ENCODE measurements around the gene MAD2L1. TPM values are rescaled to one million over a fixed set of nuclear protein-coding genes. Genes with fewer than 3 reads are reported as not detected.
A peak's percentile ranks its signal among the peaks of the same experiment; 100 is the strongest.
"Not testable (repeated sequence)": the region's sequence is repeated elsewhere in the genome, so short reads cannot be mapped to it uniquely, and the experiment has no call there.

MAD2L1 gene
- total RNA-seq (1 to 10 TPM; 8.7 to 9.7 TPM), polyA plus RNA-seq (10 to 100 TPM; 11.7 to 19.2 (median 16.6) TPM), total RNA-seq (7.1 to 28.5 (median 12.1) reads per million in 6 experiments)

DNA sequence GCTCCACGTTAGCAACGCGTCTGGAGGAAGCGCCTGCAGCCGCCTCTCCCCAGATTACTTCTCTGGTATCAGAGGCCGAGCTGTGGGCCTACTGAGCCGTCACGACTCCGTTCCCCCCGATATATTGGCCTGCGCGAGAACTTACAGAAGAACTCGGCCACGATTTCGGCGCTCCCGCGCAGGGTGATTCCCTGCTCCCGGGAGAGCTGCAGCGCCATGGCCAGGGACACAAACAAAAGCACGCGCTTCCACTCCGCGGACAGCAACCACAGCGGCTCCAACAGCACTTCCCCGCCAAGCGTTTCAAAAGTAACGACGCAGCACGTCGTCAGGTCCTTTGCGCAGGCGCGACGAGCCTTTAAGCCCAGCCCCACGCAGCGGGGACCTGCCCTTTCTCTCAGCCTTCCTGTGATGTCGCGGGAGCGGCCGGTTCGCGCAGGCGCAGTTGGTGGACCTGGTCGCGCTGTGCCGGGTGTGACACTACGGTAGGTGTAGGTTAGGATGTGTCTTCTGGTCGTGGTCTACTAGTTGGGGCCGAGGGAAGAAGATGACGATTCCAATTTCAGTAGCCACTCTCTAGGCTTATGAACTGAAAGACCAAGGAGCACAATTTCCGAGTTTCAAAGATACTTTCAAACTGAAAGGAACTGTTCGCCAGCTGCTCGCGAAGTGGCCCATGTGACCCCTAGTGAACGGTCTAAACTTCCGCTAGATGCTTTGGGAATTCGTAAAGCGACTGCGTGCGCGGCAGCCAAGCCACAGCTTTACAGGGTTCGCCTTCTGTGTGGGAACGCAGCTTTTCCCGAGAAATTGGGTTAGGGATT lies at the start of gene MAD2L1:
MAD2L1 (minus strand) TSS at position 332 of the 824 bp plus-strand sequence; CDS start at position 218, 114 bp downstream.
- Mint-ChIP-seq H3K4me3 (peak within 1 kb of the TSS; percentile 88 to 98 (median 96)), H3K27me3 (no peaks in the 10 kb centered on the region), H3K4me1 (peaks cover 18 to 81% (median 63%) of the 10 kb centered on the region in 4 donors), H3K36me3 (peaks cover 0 to 18% (median 3%) of the 10 kb centered on the region in 3 donors), H3K27ac (peak within 1 kb of the TSS; percentile 94 to 99 (median 99)), H3K9me3 (no peaks in the 10 kb centered on the region)
- DNase-seq: peak; percentile 97 to 99 (median 98)
- peak; percentile 91 for ATAC-seq
- POLR2A ChIA-PET: interaction anchor here (1.0 kb wide), 1 partner anchor 769 kb away, joined by 3 read pairs; no protein-coding TSS in a partner anchor

DNA sequence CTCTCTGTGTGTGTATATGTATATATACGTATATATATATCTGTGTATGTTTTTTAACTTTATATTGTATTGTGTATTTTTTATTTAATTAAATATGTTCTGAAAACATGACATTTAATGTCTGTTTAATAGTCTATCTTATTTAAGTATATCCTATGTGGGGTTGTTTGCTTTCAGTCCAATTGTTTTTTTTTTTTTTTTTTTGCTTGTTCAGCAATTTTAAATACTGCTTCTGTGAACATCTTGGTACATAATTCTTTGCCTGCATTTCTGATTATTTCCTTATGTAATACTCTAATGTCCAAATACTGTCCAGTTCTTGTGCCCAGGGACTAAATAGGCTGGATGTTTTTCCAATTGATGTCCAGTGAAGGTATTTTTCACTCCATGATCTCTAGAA lies 45.1 kb upstream of the MAD2L1 start:
- no peaks in the 10 kb centered on the region for H3K4me1 Mint-ChIP-seq
- no peak overlapping the region for H3K4me3 Mint-ChIP-seq
- H3K27ac Mint-ChIP-seq: no peak overlapping the region
- peaks cover 0 to 6% (median 3%) of the 10 kb centered on the region in 3 donors for H3K36me3 Mint-ChIP-seq
- peaks cover 0 to 4% (median 0%) of the 10 kb centered on the region in 5 donors for H3K27me3 Mint-ChIP-seq
- H3K9me3 Mint-ChIP-seq: peaks cover 0 to 9% (median 3%) of the 10 kb centered on the region in 9 donors
- ATAC-seq (no peak), DNase-seq (no peak)
- POLR2A ChIA-PET: no interaction called here

DNA sequence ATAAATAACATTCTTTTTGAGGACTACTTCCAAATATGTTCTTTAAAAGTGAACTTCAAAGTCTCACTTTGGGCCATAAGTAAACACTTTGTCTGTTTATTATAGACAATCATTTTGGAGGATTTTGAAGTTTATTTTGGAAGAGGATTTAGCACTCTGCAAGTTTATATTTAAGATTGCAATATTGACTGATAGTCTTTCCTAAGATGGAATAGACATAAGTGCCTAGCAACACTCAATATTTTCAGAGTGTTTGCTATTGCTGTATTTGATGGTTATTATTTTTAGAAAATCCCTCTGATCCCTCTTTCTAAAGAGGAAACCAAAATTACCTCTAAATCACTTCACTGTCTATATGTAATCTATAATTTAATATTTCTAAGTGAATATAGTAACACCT lies 42.8 kb upstream of the MAD2L1 start:
- H3K36me3 Mint-ChIP-seq: no peaks in the 10 kb centered on the region
- H3K9me3 Mint-ChIP-seq: no peaks in the 10 kb centered on the region
- H3K27ac Mint-ChIP-seq: no peak overlapping the region
- H3K4me3 Mint-ChIP-seq: no peak overlapping the region
- ATAC-seq (no peak), DNase-seq (no peak)
- H3K4me1 Mint-ChIP-seq: no peaks in the 10 kb centered on the region
- POLR2A ChIA-PET: no interaction called here
- H3K27me3 Mint-ChIP-seq: peaks cover 0 to 4% (median 0%) of the 10 kb centered on the region in 5 donors

DNA sequence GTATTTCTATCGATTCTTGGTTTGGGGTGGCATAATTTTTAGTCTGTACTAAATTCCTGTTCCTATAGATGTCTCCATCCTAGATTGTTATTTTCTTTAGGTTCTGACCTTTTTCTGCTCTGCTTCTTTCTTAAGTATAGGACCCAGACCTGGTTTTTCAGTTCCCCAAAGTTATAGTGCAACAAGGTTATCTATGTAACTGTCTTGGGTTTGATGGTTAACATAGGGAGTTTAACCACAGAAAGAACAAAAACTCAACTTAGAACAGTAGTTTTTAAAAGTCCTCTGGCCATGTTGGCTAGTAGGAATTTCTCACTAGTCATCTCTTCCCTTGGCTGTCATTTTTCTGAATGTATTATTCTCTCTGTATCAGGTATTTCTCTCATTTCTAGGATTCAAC lies 38.8 kb upstream of the MAD2L1 start:
- Mint-ChIP-seq H3K4me3 (no peak overlapping the region), H3K27me3 (peaks cover 0 to 3% (median 0%) of the 10 kb centered on the region in 5 donors), H3K9me3 (no peaks in the 10 kb centered on the region), H3K4me1 (no peaks in the 10 kb centered on the region), H3K27ac (no peak overlapping the region), H3K36me3 (no peaks in the 10 kb centered on the region)
- POLR2A ChIA-PET: no interaction called here
- ATAC-seq (no peak), DNase-seq (no peak)

DNA sequence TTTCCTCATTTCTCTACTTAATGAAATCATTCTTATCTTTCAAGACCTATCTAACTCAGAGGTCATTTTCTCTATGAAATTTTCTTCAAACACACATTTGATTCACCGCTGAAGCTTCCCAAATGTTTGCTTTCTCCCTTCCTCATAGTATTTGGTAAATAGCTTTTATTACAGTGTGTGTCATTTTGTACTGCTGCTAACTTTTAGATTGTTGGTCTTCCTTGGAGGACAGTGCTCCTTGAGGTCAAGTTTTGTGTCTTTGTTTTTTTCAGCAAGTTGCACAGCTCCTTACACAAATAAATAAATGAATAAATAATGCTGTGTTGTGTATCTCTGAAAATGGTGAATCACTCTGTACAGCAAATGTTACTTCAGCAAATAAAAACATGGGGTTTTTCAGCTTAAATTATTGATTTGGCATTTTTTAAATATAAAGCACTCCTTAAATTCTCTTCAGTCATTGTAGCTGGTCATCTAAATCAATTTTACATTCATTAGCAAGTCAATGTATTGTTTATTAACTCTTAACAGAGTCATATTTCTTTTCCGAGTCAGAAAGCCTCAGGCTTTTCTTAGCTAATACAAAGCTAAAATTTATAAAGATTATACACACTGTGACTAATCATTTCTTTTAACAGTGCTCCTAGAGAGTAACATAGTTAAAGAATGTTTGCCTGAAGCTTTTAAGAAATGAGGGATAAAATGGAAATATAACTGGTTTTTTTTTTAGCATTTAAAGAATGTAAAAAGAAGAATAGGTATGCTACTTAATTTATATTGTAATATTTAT lies 30.1 kb upstream of the MAD2L1 start:
- Mint-ChIP-seq H3K9me3 (no peaks in the 10 kb centered on the region), H3K4me3 (no peak overlapping the region), H3K36me3 (no peaks in the 10 kb centered on the region), H3K27ac (no peak overlapping the region), H3K27me3 (peaks cover 0 to 9% (median 8%) of the 10 kb centered on the region in 5 donors), H3K4me1 (no peaks in the 10 kb centered on the region)
- POLR2A ChIA-PET: no interaction called here
- ATAC-seq: no peak
- no peak for DNase-seq

DNA sequence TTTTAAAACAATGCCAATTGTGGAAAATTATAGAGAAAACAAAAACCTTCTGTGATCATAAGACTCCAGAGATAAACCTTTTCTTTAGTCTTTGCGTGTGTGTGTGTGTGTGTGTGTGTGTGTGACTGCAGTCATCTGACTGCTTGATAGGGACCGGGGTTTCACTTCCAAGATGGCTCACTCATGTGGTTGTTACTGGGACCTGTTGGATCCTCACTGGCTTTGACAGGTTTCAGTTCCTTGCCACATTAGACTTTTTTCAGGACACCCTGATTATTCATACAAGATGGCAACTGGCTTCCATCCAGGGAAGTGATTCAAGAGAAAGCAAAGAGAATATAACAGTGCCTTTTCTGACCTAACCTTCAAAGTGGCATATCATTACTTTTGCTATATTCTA lies 21.9 kb upstream of the MAD2L1 start:
- Mint-ChIP-seq H3K9me3 (peaks cover 0 to 27% (median 11%) of the 10 kb centered on the region in 9 donors), H3K27ac (no peak overlapping the region)
- POLR2A ChIA-PET: no interaction called here

DNA sequence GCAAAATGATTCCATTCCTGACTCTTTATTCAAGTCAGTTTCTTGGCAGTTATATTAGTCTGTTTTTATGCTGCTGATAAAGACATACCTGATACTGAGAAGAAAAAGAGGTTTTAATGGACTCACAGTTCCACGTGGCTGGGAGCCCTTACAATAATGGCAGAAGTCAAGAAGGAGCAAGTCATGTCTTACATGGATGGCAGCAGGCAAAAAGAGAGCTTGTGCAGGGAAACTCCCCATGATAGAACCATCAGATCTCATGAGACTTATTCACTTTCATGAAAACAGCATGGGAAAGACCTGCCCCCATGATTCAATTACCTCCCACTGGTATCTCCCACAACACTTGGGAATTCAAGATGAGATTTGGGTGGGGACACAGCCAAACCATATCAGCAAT lies 21.4 kb upstream of the MAD2L1 start:
- Mint-ChIP-seq H3K27me3 (peaks cover 6 to 15% (median 8%) of the 10 kb centered on the region in 5 donors), H3K36me3 (peaks cover 0 to 25% (median 7%) of the 10 kb centered on the region in 3 donors), H3K9me3 (peaks cover 0 to 27% (median 11%) of the 10 kb centered on the region in 9 donors)
- H3K27ac Mint-ChIP-seq, H3K4me3 Mint-ChIP-seq, H3K4me1 Mint-ChIP-seq, ATAC-seq, POLR2A ChIA-PET, DNase-seq: not testable (repeated sequence)

More for the DNA sequence above, 21.9 kb upstream of the MAD2L1 start:
- Mint-ChIP-seq H3K4me3 (no peak overlapping the region), H3K4me1 (no peaks in the 10 kb centered on the region), H3K27me3 (peaks cover 6 to 15% (median 8%) of the 10 kb centered on the region in 5 donors), H3K36me3 (peaks cover 0 to 25% (median 7%) of the 10 kb centered on the region in 3 donors)
- DNase-seq (no peak), ATAC-seq (no peak)

DNA sequence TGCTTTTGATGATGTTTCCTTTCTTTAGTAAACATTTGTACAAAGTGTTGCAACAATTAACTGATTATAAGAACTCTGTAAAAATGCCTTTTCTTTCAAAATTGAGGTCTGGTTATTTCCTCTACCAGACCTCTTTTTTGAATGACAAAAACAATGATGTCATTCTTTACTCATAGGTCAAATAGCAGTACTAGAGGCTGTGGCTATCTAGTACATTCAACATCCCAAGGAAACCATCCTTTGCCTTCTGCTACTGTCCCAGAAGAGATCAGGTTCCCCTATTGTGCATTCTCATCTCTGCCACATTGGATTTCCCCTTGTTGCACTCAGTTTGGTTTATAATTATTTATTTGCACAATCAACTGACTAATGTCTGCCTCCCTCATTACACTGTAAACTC lies 19.1 kb upstream of the MAD2L1 start:
- POLR2A ChIA-PET: no interaction called here
- DNase-seq: no peak
- Mint-ChIP-seq H3K4me3 (no peak overlapping the region), H3K9me3 (peaks cover 0 to 27% (median 11%) of the 10 kb centered on the region in 9 donors), H3K27ac (no peak overlapping the region), H3K36me3 (peaks cover 0 to 25% (median 7%) of the 10 kb centered on the region in 3 donors), H3K4me1 (no peaks in the 10 kb centered on the region), H3K27me3 (peaks cover 6 to 12% (median 8%) of the 10 kb centered on the region in 5 donors)
- ATAC-seq: no peak

DNA sequence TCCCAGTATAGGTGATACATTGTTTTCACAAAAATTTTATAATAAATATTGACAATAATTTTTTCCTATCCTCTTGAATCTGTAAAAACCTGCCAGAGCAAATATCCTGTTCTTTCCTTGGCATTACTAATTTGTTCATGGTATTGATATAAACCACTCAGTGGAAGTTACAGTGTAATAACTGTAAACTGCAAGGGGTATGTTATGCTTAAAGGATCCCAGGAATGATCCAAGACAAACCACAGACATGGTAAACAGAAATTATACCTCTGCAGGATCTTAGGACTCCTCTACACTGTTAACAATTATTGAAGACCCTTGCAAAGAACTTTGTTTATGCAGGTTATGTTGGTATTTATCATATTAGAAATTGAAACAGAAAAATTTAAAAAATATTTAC lies 17.7 kb upstream of the MAD2L1 start:
- no peak for ATAC-seq
- peaks cover 6 to 12% (median 8%) of the 10 kb centered on the region in 5 donors for H3K27me3 Mint-ChIP-seq

DNA sequence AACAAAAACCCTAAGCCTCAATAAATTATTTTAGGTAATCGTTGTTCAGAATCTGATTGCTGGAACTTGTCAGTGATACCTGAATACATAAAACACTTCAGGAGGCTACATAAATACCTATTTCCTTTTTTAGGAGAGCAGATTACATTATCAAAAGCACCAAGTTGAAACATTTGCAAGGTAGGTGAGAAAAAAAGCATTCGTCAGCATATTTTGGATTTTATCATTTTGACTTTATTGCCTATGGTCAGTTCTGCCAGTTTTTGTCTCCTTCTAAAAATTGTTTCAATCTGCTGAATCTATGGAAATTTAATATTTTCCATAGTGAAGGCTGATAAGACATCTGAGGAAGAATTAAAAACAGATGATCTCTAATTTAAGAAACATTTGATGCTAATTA lies 16.5 kb upstream of the MAD2L1 start:
- H3K27ac Mint-ChIP-seq: no peak overlapping the region
- H3K36me3 Mint-ChIP-seq: peaks cover 0 to 7% (median 3%) of the 10 kb centered on the region in 3 donors
- POLR2A ChIA-PET: no interaction called here
- peaks cover 5 to 12% (median 6%) of the 10 kb centered on the region in 5 donors for H3K27me3 Mint-ChIP-seq
- H3K4me1 Mint-ChIP-seq: no peaks in the 10 kb centered on the region
- DNase-seq (no peak), ATAC-seq (no peak)
- no peak overlapping the region for H3K4me3 Mint-ChIP-seq
- peaks cover 0 to 10% (median 5%) of the 10 kb centered on the region in 9 donors for H3K9me3 Mint-ChIP-seq

More for the DNA sequence above, 17.7 kb upstream of the MAD2L1 start:
- Mint-ChIP-seq H3K36me3 (peaks cover 0 to 17% (median 7%) of the 10 kb centered on the region in 3 donors), H3K4me1 (no peaks in the 10 kb centered on the region), H3K4me3 (no peak overlapping the region), H3K27ac (no peak overlapping the region), H3K9me3 (peaks cover 0 to 19% (median 11%) of the 10 kb centered on the region in 9 donors)
- POLR2A ChIA-PET: no interaction called here
- DNase-seq: no peak

DNA sequence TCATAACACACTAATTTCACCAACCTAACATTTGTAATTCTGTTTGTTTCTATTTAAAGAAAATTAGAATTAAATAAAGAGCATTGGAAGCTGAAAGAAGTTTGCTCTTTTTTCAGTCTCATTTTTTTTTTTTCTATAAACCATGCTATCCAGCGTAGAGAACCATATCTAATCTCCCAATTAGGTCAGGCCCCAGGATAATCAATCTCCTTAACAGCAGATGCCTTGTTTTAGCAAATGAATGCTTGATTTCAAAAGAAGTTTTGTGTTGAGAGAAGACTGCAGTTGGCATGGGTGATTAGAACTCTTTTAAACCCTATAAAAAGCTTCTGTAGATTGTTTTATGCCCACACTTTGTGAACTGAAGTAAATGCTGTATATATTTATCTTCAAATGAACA lies 15.6 kb upstream of the MAD2L1 start:
- Mint-ChIP-seq H3K4me1 (no peaks in the 10 kb centered on the region), H3K27me3 (peaks cover 3 to 12% (median 6%) of the 10 kb centered on the region in 5 donors), H3K36me3 (no peaks in the 10 kb centered on the region), H3K27ac (no peak overlapping the region), H3K4me3 (no peak overlapping the region), H3K9me3 (peaks cover 0 to 2% (median 0%) of the 10 kb centered on the region in 9 donors)
- DNase-seq: no peak
- no peak for ATAC-seq
- POLR2A ChIA-PET: no interaction called here

DNA sequence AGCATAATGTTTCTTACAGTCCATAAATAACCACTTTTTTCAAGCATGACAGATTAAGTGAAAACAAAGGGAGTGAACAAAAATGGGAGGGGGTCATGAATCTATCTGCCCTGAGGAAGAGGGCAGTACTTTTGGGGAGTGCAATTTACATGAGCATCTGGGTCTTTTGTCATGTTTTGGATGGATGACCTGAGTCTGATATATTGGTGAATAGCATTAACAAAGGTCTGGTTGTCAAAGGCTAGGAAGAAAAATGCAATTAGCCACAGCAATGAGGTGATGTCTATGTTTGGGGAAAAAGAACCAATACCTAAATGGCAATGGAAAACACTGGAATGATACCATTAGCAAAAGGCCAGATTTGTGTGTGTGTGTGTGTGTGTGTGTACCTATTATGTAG lies 15.1 kb upstream of the MAD2L1 start:
- Mint-ChIP-seq H3K4me3 (no peak overlapping the region), H3K36me3 (no peaks in the 10 kb centered on the region), H3K9me3 (peaks cover 0 to 2% (median 0%) of the 10 kb centered on the region in 9 donors), H3K27me3 (peaks cover 3 to 8% (median 6%) of the 10 kb centered on the region in 5 donors), H3K27ac (no peak overlapping the region), H3K4me1 (no peaks in the 10 kb centered on the region)
- POLR2A ChIA-PET: no interaction called here
- DNase-seq (no peak), ATAC-seq (no peak)

DNA sequence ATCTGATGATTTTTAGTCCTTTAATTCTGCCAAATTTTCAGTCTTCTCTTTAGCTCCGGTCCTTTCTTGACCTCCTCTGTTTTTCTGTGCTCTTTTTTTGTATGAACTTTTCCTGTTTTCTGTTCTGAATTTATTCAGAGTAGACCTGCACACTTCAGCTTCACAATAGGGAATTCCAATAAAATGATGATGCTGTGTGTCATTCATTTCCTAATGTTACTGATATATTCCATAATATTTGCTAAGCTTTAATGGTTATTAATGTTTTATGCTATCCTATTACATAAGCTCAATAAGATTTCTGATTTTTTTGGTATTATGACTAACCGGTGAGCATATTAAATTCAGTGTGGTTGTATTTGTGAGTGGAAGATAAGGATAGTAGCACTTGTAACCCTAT lies 13.9 kb upstream of the MAD2L1 start:
- Mint-ChIP-seq H3K27me3 (no peaks in the 10 kb centered on the region), H3K36me3 (no peaks in the 10 kb centered on the region), H3K27ac (no peak overlapping the region), H3K4me1 (no peaks in the 10 kb centered on the region), H3K4me3 (no peak overlapping the region), H3K9me3 (no peaks in the 10 kb centered on the region)
- POLR2A ChIA-PET: no interaction called here
- ATAC-seq (no peak), DNase-seq (no peak)
